GM23338 (cell line): ENCODE results near the gene GPRIN2. TPM values are rescaled to one million over a fixed set of nuclear protein-coding genes. Genes with fewer than 3 reads are reported as not detected.

Source experiments
- ATAC-seq: fragments of 200-7000 bp; cut with Tn5 transposase; 3 replicates; pipeline ENCODE4 v1.9.1; 2020
- DNase-seq: peaks from one replicate; pipeline ENCODE4 v3.0.0-alpha.2; 2015; ENCODE audit warnings: low spot score
- H2AFZ ChIP-seq: fragments of 200-600 bp; sonication (generic); 2 replicates; pipeline ENCODE4 v1.8.0; 2016; ENCODE audit warnings: antibody characterized with exemption, mild to moderate bottlenecking, moderate library complexity
- H3F3A ChIP-seq: fragments of 200-600 bp; sonication (generic); replicated peaks from 2 replicates; pipeline ENCODE4 v1.8.0; 2017; ENCODE audit warnings: antibody characterized with exemption, mixed run types, low read depth
- H3K27ac ChIP-seq: fragments of 200-600 bp; sonication (generic); 2 replicates; pipeline ENCODE4 v1.6.1; 2016; ENCODE audit warnings: low read depth
- H3K27me3 ChIP-seq: fragments of 200-600 bp; sonication (generic); 2 replicates; pipeline ENCODE4 v1.8.0; 2016; ENCODE audit warnings: mild to moderate bottlenecking, mixed run types, moderate library complexity; ENCODE audit not compliant: insufficient read depth
- H3K36me3 ChIP-seq: fragments of 200-600 bp; sonication (generic); 2 replicates; pipeline ENCODE4 v1.8.0; 2016; ENCODE audit warnings: mild to moderate bottlenecking; ENCODE audit not compliant: insufficient read depth
- H3K4me1 ChIP-seq: fragments of 200-600 bp; sonication (generic); 2 replicates; pipeline ENCODE4 v1.8.0; 2016; ENCODE audit warnings: mild to moderate bottlenecking, moderate library complexity; ENCODE audit not compliant: insufficient read depth
- H3K4me2 ChIP-seq: fragments of 200-600 bp; sonication (generic); 2 replicates; pipeline ENCODE4 v1.7.1; 2017; ENCODE audit warnings: mixed run types
- H3K4me3 ChIP-seq: fragments of 200-600 bp; sonication (generic); 2 replicates; pipeline ENCODE4 v1.6.1; 2016; ENCODE audit warnings: mixed run types
- H3K79me2 ChIP-seq: fragments of 200-600 bp; sonication (generic); replicated peaks from 2 replicates; pipeline ENCODE4 v1.8.0; 2017; ENCODE audit warnings: mild to moderate bottlenecking; ENCODE audit not compliant: insufficient read depth
- H3K9me2 ChIP-seq: fragments of 200-600 bp; sonication (generic); 2 replicates; pipeline ENCODE4 v1.8.0; 2017; ENCODE audit not compliant: insufficient read depth
- H4K20me1 ChIP-seq: fragments of 200-600 bp; sonication (generic); replicated peaks from 2 replicates; pipeline ENCODE4 v1.8.0; 2017; ENCODE audit warnings: mild to moderate bottlenecking; ENCODE audit not compliant: insufficient read depth
- H3K27ac Mint-ChIP-seq: 2 replicates; pipeline ENCODE4 v1.8.0; 2020; ENCODE audit warnings: inconsistent platforms, mild to moderate bottlenecking, moderate library complexity, mixed read lengths
- H3K27me3 Mint-ChIP-seq: 3 replicates; pipeline ENCODE4 v1.8.0; 2022; ENCODE audit warnings: low read depth, mild to moderate bottlenecking, moderate library complexity, mixed read lengths, inconsistent platforms; ENCODE audit not compliant: insufficient read depth, poor library complexity
- H3K36me3 Mint-ChIP-seq: 3 replicates; pipeline ENCODE4 v1.8.0; 2021; ENCODE audit warnings: low read depth, mild to moderate bottlenecking, inconsistent platforms, moderate library complexity, mixed read lengths
- H3K4me1 Mint-ChIP-seq: 3 replicates; pipeline ENCODE4 v1.8.0; 2020; ENCODE audit warnings: mild to moderate bottlenecking, inconsistent platforms, mixed read lengths
- H3K4me3 Mint-ChIP-seq: 3 replicates; pipeline ENCODE4 v1.8.0; 2021; ENCODE audit warnings: moderate library complexity, mild to moderate bottlenecking, inconsistent platforms, mixed read lengths
- H3K9me3 Mint-ChIP-seq: 3 replicates; pipeline ENCODE4 v1.8.0; 2020; ENCODE audit warnings: moderate library complexity, mild to moderate bottlenecking, inconsistent platforms, mixed read lengths
- CREB1 ChIP-seq: fragments of 250-450 bp; sonication (Bioruptor Pico); IDR thresholded peaks from 2 replicates; pipeline ENCODE4 v1.5.0; 2020; ENCODE audit warnings: low read depth, mild to moderate bottlenecking, moderate library complexity
- CTCF ChIP-seq, 2 experiments: fragments of 200-600 bp in 1 of 2; sonication (generic) in 1 of 2; conservative IDR thresholded peaks; 2 replicates each; pipeline versions ENCODE4 v1.5.1 to v1.6.1; 2016 to 2017; ENCODE audit warnings: antibody characterized with exemption in 2 of 2, low read depth in 2 of 2, mild to moderate bottlenecking in 2 of 2, moderate library complexity in 1 of 2
- ETS1 ChIP-seq: IDR thresholded peaks from 2 replicates; pipeline ENCODE4 v1.6.1; 2016; ENCODE audit warnings: antibody characterized with exemption
- EZH2phosphoT487 ChIP-seq: fragments of 200-600 bp; sonication (generic); IDR thresholded peaks from one replicate; pipeline ENCODE4 v1.8.1; 2018; ENCODE audit warnings: antibody characterized with exemption; ENCODE audit not compliant: unreplicated experiment
- JUNB ChIP-seq: IDR thresholded peaks from one replicate; pipeline ENCODE4 v1.6.1; 2016; ENCODE audit warnings: antibody characterized with exemption; ENCODE audit not compliant: unreplicated experiment
- REST ChIP-seq: IDR thresholded peaks from one replicate; pipeline ENCODE4 v1.6.1; 2018; ENCODE audit warnings: antibody characterized with exemption; ENCODE audit not compliant: unreplicated experiment
- ZNF114 ChIP-seq: fragments of 250-450 bp; sonication (Bioruptor Pico); IDR thresholded peaks from 2 replicates; pipeline ENCODE4 v1.5.0; 2020; ENCODE audit warnings: mild to moderate bottlenecking, moderate library complexity
- polyA plus RNA-seq: library from polyadenylated mRNA; unstranded; fragments of >200 nt; fragmentation: Nextera tagmentation; extraction: Ambion mirVana; gene quantifications from 2 replicates; pipeline ENCODE4 v1.2.1, GENCODE V29; 2016
- total RNA-seq: library from RNA; depleted of rRNA; stranded (reverse); fragments of >200 nt; shearing (Covaris generic); gene quantifications from 2 replicates; pipeline ENCODE4 v1.2.3, GENCODE V29; 2014

The GPRIN2 gene
- total and polyA plus RNA-seq, 2 experiments from 2014 or later = 2.9 to 28.5 TPM

- Histone ChIP-seq H3K9me2 (0 out of 2 replicates have a peak, but pooled peaks cover 4% of the 10 kb centered on the region), H4K20me1 (peaks cover 35% of the 10 kb centered on the region), H3K36me3 (peaks cover 5% of the 10 kb centered on the region), H2AFZ (no peak overlapping the region), H3K27ac (no peak overlapping the region), H3K4me3 (no peak overlapping the region), H3F3A (0 out of 2 replicates have a peak, but pooled peaks cover 3% of the 10 kb centered on the region), H3K79me2 (peaks cover 9% of the 10 kb centered on the region; the same call in 1 of the 2 replicates), H3K4me2 (no peak overlapping the region), H3K4me1 (peaks cover 9% of the 10 kb centered on the region), H3K27me3 (no peaks in the 10 kb centered on the region)
- Mint-ChIP-seq H3K4me1 (no peaks in the 10 kb centered on the region), H3K9me3 (no peaks in the 10 kb centered on the region), H3K27me3 (peaks cover 5% of the 10 kb centered on the region), H3K27ac (no peak overlapping the region), H3K36me3 (peaks cover 3% of the 10 kb centered on the region; the same call in 1 of the 3 replicates), H3K4me3 (no peak overlapping the region)
- DNase-seq = no peak
- no peak for ATAC-seq
- TF ChIP-seq JUNB = no peak
- no peak for TF ChIP-seq EZH2phosphoT487
- TF ChIP-seq REST = no peak
These were observed 6.2 kb downstream of the GPRIN2 start for GRCh38 chr10:46550076-46550790.

GRCh38 chr10:46549171-46550075, 7.0 kb downstream of the GPRIN2 start:
- Histone ChIP-seq H3K4me3 (no peak overlapping the region), H3F3A (0 out of 2 replicates have a peak, but pooled peaks cover 3% of the 10 kb centered on the region), H3K79me2 (peaks cover under 1% of the 10 kb centered on the region; the same call in 1 of the 2 replicates), H4K20me1 (peaks cover 27% of the 10 kb centered on the region), H3K27ac (no peak overlapping the region), H3K36me3 (peaks cover 5% of the 10 kb centered on the region), H3K4me1 (peaks cover 4% of the 10 kb centered on the region; the same call in 1 of the 2 replicates), H3K9me2 (0 out of 2 replicates have a peak, but pooled peaks cover 4% of the 10 kb centered on the region), H2AFZ (no peak overlapping the region), H3K4me2 (no peak overlapping the region), H3K27me3 (no peaks in the 10 kb centered on the region)
- H3K9me3 Mint-ChIP-seq = no peaks in the 10 kb centered on the region
- ATAC-seq (no peak), DNase-seq (no peak)
- no peak overlapping the region for H3K27ac Mint-ChIP-seq
- no peak overlapping the region for H3K4me3 Mint-ChIP-seq
- peaks cover 3% of the 10 kb centered on the region; the same call in 1 of the 3 replicates for H3K36me3 Mint-ChIP-seq
- H3K4me1 Mint-ChIP-seq = no peaks in the 10 kb centered on the region
- TF ChIP-seq CTCF (conservative IDR thresholded peaks at IDR 0.05; ENCODE audit: low read depth in 2 of 2) (peak; percentile 31 to 40; a peak in 3 of 4 replicates), CREB1 (no peak), ETS1 (no peak), ZNF114 (CRISPR knock-in tag) (no peak)
- H3K27me3 Mint-ChIP-seq = peaks cover 5% of the 10 kb centered on the region
